Measurements from ENCODE around the gene STAG1. TPM values are rescaled to one million over a fixed set of nuclear protein-coding genes. Genes with fewer than 3 reads are reported as not detected.

The STAG1 gene
- total and polyA plus RNA-seq, 2 experiments from 2014 or later = 9.0 to 21.9 TPM

DNA sequence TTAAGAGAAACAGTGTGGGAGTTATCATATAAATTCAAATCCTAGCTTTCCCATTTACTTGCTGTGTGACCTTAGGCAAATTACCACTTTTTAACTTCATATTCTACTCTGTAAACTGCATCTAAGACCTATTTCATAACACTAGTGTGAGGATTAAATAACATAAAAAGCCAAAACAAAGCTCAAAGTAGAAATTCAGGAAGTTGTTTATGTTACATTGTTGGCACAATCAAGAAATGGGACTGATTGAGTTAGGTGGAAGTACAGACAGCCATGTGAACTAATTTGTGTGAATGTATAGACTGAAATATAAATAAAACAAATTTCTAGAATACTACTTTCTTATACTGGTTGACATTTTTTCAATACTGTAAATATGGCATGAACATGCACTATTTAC lies 131.7 kb downstream of the STAG1 start:
- Histone ChIP-seq H3F3A (replicated peaks; ENCODE audit: low read depth) (no peaks in the 10 kb centered on the region), H2AFZ (no peak overlapping the region), H3K27ac (ENCODE audit: low read depth) (peak overlapping the region; percentile 51; the same call in 1 of the 2 replicates), H3K79me2 (replicated peaks; ENCODE audit: insufficient read depth) (peaks cover 11% of the 10 kb centered on the region; the same call in 1 of the 2 replicates), H3K4me2 (no peak overlapping the region), H4K20me1 (replicated peaks; ENCODE audit: insufficient read depth) (no peaks in the 10 kb centered on the region), H3K36me3 (ENCODE audit: insufficient read depth) (no peaks in the 10 kb centered on the region), H3K4me3 (no peak overlapping the region), H3K9me2 (ENCODE audit: insufficient read depth) (no peaks in the 10 kb centered on the region), H3K27me3 (ENCODE audit: insufficient read depth) (no peaks in the 10 kb centered on the region), H3K4me1 (ENCODE audit: insufficient read depth) (peaks cover 3% of the 10 kb centered on the region; the same call in 1 of the 2 replicates)
- Mint-ChIP-seq H3K4me1 (peaks cover 17% of the 10 kb centered on the region), H3K36me3 (ENCODE audit: low read depth) (peaks cover 4% of the 10 kb centered on the region; the same call in 2 of the 3 replicates), H3K4me3 (no peak overlapping the region), H3K27me3 (ENCODE audit: insufficient read depth, low read depth, poor library complexity) (peaks cover 4% of the 10 kb centered on the region), H3K27ac (no peak overlapping the region), H3K9me3 (no peaks in the 10 kb centered on the region)
- TF ChIP-seq EZH2 (IDR thresholded peaks at IDR 0.05; ENCODE audit: low read depth, unreplicated experiment) = no peak
- TF ChIP-seq STAT1 (IDR thresholded peaks at IDR 0.05; ENCODE audit: unreplicated experiment) = no peak
- no peak for TF ChIP-seq REST (IDR thresholded peaks at IDR 0.05; ENCODE audit: unreplicated experiment)
- TF ChIP-seq CTCF (conservative IDR thresholded peaks at IDR 0.05; ENCODE audit: low read depth in 2 of 2) = no peak
- TF ChIP-seq POLR2AphosphoS5 (IDR thresholded peaks at IDR 0.05; ENCODE audit: low read depth) = no peak
- no peak for TF ChIP-seq ZNF331 (CRISPR knock-in tag; IDR thresholded peaks at IDR 0.05; ENCODE audit: low read depth)
- TF ChIP-seq NANOG (IDR thresholded peaks at IDR 0.05; ENCODE audit: borderline replicate concordance) = no peak
- no peak for TF ChIP-seq ZNF114 (CRISPR knock-in tag; IDR thresholded peaks at IDR 0.05)
- no peak for TF ChIP-seq CREB1 (CRISPR knock-in tag; IDR thresholded peaks at IDR 0.05; ENCODE audit: low read depth)
- TF ChIP-seq EZH2phosphoT487 (IDR thresholded peaks at IDR 0.05; ENCODE audit: unreplicated experiment) = no peak
- TF ChIP-seq, protein P1, sequence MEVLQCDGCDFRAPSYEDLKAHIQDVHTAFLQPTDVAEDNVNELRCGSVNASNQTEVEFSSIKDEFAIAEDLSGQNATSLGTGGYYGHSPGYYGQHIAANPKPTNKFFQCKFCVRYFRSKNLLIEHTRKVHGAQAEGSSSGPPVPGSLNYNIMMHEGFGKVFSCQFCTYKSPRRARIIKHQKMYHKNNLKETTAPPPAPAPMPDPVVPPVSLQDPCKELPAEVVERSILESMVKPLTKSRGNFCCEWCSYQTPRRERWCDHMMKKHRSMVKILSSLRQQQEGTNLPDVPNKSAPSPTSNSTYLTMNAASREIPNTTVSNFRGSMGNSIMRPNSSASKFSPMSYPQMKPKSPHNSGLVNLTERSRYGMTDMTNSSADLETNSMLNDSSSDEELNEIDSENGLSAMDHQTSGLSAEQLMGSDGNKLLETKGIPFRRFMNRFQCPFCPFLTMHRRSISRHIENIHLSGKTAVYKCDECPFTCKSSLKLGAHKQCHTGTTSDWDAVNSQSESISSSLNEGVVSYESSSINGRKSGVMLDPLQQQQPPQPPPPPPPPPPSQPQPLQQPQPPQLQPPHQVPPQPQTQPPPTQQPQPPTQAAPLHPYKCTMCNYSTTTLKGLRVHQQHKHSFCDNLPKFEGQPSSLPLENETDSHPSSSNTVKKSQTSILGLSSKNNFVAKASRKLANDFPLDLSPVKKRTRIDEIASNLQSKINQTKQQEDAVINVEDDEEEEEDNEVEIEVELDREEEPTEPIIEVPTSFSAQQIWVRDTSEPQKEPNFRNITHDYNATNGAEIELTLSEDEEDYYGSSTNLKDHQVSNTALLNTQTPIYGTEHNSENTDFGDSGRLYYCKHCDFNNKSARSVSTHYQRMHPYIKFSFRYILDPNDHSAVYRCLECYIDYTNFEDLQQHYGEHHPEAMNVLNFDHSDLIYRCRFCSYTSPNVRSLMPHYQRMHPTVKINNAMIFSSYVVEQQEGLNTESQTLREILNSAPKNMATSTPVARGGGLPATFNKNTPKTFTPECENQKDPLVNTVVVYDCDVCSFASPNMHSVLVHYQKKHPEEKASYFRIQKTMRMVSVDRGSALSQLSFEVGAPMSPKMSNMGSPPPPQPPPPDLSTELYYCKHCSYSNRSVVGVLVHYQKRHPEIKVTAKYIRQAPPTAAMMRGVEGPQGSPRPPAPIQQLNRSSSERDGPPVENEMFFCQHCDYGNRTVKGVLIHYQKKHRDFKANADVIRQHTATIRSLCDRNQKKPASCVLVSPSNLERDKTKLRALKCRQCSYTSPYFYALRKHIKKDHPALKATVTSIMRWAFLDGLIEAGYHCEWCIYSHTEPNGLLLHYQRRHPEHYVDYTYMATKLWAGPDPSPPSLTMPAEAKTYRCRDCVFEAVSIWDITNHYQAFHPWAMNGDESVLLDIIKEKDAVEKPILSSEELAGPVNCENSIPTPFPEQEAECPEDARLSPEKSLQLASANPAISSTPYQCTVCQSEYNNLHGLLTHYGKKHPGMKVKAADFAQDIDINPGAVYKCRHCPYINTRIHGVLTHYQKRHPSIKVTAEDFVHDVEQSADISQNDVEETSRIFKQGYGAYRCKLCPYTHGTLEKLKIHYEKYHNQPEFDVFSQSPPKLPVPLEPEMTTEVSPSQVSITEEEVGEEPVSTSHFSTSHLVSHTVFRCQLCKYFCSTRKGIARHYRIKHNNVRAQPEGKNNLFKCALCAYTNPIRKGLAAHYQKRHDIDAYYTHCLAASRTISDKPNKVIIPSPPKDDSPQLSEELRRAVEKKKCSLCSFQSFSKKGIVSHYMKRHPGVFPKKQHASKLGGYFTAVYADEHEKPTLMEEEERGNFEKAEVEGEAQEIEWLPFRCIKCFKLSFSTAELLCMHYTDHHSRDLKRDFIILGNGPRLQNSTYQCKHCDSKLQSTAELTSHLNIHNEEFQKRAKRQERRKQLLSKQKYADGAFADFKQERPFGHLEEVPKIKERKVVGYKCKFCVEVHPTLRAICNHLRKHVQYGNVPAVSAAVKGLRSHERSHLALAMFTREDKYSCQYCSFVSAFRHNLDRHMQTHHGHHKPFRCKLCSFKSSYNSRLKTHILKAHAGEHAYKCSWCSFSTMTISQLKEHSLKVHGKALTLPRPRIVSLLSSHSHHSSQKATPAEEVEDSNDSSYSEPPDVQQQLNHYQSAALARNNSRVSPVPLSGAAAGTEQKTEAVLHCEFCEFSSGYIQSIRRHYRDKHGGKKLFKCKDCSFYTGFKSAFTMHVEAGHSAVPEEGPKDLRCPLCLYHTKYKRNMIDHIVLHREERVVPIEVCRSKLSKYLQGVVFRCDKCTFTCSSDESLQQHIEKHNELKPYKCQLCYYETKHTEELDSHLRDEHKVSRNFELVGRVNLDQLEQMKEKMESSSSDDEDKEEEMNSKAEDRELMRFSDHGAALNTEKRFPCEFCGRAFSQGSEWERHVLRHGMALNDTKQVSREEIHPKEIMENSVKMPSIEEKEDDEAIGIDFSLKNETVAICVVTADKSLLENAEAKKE (CRISPR knock-in tag; IDR thresholded peaks at IDR 0.05) = no peak
- TF ChIP-seq, protein P2, sequence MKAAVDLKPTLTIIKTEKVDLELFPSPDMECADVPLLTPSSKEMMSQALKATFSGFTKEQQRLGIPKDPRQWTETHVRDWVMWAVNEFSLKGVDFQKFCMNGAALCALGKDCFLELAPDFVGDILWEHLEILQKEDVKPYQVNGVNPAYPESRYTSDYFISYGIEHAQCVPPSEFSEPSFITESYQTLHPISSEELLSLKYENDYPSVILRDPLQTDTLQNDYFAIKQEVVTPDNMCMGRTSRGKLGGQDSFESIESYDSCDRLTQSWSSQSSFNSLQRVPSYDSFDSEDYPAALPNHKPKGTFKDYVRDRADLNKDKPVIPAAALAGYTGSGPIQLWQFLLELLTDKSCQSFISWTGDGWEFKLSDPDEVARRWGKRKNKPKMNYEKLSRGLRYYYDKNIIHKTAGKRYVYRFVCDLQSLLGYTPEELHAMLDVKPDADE (IDR thresholded peaks at IDR 0.05) = no peak
- TF ChIP-seq JUNB (IDR thresholded peaks at IDR 0.05; ENCODE audit: unreplicated experiment) = no peak
- ATAC-seq = no peak
- no peak for DNase-seq (ENCODE audit: low spot score)
